ENCODE results near the gene PSENEN. TPM values are rescaled to one million over a fixed set of nuclear protein-coding genes. Genes with fewer than 3 reads are reported as not detected.

The PSENEN gene
- total and polyA plus RNA-seq, 4 donors = 32.4 to 59.2 (median 35.0) TPM

DNA sequence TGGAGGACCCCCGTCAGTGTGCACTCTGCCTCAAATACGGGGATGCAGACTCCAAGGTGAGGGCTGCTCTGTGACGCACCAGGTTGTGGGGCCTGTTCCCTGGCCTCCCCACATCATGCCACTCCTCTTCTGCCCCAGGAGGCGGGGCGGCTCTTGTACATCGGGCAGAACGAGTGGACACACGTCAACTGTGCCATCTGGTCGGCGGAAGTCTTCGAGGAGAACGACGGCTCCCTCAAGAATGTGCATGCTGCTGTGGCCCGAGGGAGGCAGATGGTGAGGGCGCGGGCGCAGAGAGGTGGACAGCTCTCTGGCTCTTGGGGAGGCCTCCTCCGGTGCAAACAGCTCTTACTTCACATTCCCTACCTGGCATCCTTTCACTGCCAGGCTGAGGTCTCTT, 16.4 kb upstream of the PSENEN start:
- WGBS, 2 donors = 87 to 89% methylated on average over 18 of the region's 18 CpGs
- DNase-seq = no peak
- Histone ChIP-seq H3K27ac (ENCODE audit: low read depth in 1 of 2, low read length in 2 of 2) (no peak overlapping the region), H3K27me3 (ENCODE audit: control insufficient read depth in 1 of 2, insufficient read depth in 2 of 2, low read length in 1 of 2) (no peaks in the 10 kb centered on the region), H3K9me3 (ENCODE audit: control insufficient read depth, low read length) (no peaks in the 10 kb centered on the region), H3K4me1 (ENCODE audit: control insufficient read depth in 1 of 2, insufficient read depth in 2 of 2, low read length in 2 of 2) (no peaks in the 10 kb centered on the region), H3K36me3 (ENCODE audit: control insufficient read depth in 1 of 2, insufficient read depth in 2 of 2, low read length in 1 of 2) (peaks cover 0 to 23% of the 10 kb centered on the region in 2 donors), H3K4me3 (ENCODE audit: low read length in 2 of 2) (no peak overlapping the region)
- intact Hi-C loops (cut with DNase I) = no loop called here
- ATAC-seq (ENCODE audit: low FRiP score) = no peak

DNA sequence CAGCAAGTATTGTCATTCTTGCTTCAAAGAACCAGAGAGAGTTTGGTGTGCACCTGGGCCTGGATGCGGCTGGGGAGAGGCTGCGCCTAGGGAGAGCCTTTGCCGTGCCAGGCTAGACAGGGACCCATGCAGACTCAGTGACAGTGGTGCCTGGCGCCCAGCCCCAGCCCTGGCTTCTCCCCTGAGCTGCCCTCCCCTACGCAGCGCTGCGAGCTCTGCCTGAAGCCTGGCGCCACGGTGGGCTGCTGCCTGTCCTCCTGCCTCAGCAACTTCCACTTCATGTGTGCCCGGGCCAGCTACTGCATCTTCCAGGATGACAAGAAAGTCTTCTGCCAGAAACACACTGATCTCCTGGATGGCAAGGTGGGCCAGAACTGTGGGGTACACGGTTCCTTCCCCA, 15.7 kb upstream of the PSENEN start:
- intact Hi-C loops (cut with DNase I) = no loop called here
- Histone ChIP-seq H3K27me3 (ENCODE audit: control insufficient read depth in 1 of 2, insufficient read depth in 2 of 2, low read length in 1 of 2) (no peaks in the 10 kb centered on the region), H3K36me3 (ENCODE audit: control insufficient read depth in 1 of 2, insufficient read depth in 2 of 2, low read length in 1 of 2) (peaks cover 0 to 20% of the 10 kb centered on the region in 2 donors), H3K9me3 (ENCODE audit: control insufficient read depth, low read length) (no peaks in the 10 kb centered on the region), H3K4me3 (ENCODE audit: low read length in 2 of 2) (no peak overlapping the region), H3K27ac (ENCODE audit: low read depth in 1 of 2, low read length in 2 of 2) (no peak overlapping the region), H3K4me1 (ENCODE audit: control insufficient read depth in 1 of 2, insufficient read depth in 2 of 2, low read length in 2 of 2) (no peaks in the 10 kb centered on the region)
- DNase-seq (no peak), ATAC-seq (ENCODE audit: low FRiP score) (no peak)
- WGBS, 2 donors = 91 to 92% methylated on average over 11 of the region's 11 CpGs

DNA sequence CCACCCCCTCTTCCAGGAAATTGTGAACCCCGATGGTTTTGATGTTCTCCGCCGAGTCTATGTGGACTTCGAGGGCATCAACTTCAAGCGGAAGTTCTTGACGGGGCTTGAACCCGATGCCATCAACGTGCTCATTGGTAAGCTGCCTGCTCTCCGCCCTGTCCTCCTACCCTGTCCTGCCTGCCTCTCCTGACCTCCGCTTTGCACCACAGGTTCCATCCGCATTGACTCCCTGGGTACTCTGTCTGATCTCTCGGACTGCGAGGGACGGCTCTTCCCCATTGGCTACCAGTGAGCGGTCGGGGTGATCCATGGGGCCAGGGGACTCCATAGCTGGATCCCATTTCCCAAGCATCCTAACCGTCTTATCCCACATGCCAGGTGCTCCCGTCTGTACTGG, 15.1 kb upstream of the PSENEN start:
- no peak overlapping the region for H3K27ac ChIP-seq (ENCODE audit: low read depth in 1 of 2, low read length in 2 of 2)
- H3K4me3 ChIP-seq (ENCODE audit: low read length in 2 of 2) = no peak overlapping the region
- DNase-seq (no peak), ATAC-seq (ENCODE audit: low FRiP score) (no peak)
- H3K9me3 ChIP-seq (ENCODE audit: control insufficient read depth, low read length) = no peaks in the 10 kb centered on the region
- WGBS, 2 donors = 92 to 95% methylated on average over 18 of the region's 18 CpGs
- H3K4me1 ChIP-seq (ENCODE audit: control insufficient read depth in 1 of 2, insufficient read depth in 2 of 2, low read length in 2 of 2) = no peaks in the 10 kb centered on the region
- H3K36me3 ChIP-seq (ENCODE audit: control insufficient read depth in 1 of 2, insufficient read depth in 2 of 2, low read length in 1 of 2) = peaks cover 0 to 17% of the 10 kb centered on the region in 2 donors
- H3K27me3 ChIP-seq (ENCODE audit: control insufficient read depth in 1 of 2, insufficient read depth in 2 of 2, low read length in 1 of 2) = no peaks in the 10 kb centered on the region
- intact Hi-C loops (cut with DNase I) = no loop called here

DNA sequence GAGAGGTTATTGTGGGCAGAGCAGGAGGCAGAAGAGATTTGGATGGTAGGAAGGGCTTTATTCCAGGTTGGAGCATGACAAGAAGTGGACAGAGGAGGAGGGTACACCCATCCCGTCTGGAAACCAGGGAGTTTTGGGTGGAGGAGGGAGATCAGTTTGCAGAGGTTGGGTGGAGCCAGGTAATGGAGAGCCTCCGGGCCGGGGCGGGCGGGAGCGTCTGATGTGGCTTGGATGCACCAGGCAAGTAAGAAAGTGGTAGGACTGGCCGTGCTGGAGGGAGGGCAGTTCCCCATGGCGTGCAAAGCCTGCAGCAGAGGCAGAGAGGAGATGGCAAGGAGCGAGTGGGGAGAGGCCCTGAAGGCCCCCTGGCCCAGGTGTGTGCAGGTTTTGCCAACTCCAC, 14.1 kb upstream of the PSENEN start:
- H3K4me1 ChIP-seq (ENCODE audit: control insufficient read depth in 1 of 2, insufficient read depth in 2 of 2, low read length in 2 of 2) = no peaks in the 10 kb centered on the region
- H3K9me3 ChIP-seq (ENCODE audit: control insufficient read depth, low read length) = no peaks in the 10 kb centered on the region
- no peak overlapping the region for H3K27ac ChIP-seq (ENCODE audit: low read depth in 1 of 2, low read length in 2 of 2)
- no peak for ATAC-seq (ENCODE audit: low FRiP score)
- DNase-seq = no peak
- peaks cover 0 to 14% of the 10 kb centered on the region in 2 donors for H3K36me3 ChIP-seq (ENCODE audit: control insufficient read depth in 1 of 2, insufficient read depth in 2 of 2, low read length in 1 of 2)
- no peaks in the 10 kb centered on the region for H3K27me3 ChIP-seq (ENCODE audit: control insufficient read depth in 1 of 2, insufficient read depth in 2 of 2, low read length in 1 of 2)
- no peak overlapping the region for H3K4me3 ChIP-seq (ENCODE audit: low read length in 2 of 2)
- WGBS, 2 donors = 82 to 85% methylated on average over 9 of the region's 9 CpGs
- intact Hi-C loops (cut with DNase I) = no loop called here

DNA sequence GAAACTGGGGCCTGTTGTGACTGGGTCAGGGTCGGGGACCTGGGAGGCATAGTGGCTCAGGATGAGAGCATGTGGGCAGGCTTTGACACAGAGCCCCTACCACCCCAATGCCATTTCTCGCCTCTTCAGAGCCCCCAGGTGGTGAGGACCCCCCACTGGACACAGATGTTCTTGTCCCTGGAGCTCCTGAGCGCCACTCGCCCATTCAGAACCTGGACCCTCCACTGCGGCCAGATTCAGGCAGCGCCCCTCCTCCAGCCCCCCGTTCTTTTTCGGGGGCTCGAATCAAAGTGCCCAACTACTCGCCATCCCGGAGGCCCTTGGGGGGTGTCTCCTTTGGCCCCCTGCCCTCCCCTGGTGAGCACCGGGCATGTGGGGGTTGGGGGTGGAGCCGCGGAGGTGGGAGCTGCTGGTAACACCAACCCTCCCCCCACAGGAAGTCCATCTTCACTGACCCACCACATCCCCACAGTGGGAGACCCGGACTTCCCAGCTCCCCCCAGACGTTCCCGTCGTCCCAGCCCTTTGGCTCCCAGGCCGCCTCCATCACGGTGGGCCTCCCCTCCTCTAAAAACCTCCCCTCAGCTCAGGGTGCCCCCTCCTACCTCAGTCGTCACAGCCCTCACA, 13.6 kb upstream of the PSENEN start:
- intact Hi-C loops (cut with DNase I) = no loop called here
- Histone ChIP-seq H3K4me3 (ENCODE audit: low read length in 2 of 2) (no peak overlapping the region), H3K36me3 (ENCODE audit: control insufficient read depth in 1 of 2, insufficient read depth in 2 of 2, low read length in 1 of 2) (peaks cover 0 to 14% of the 10 kb centered on the region in 2 donors), H3K27me3 (ENCODE audit: control insufficient read depth in 1 of 2, insufficient read depth in 2 of 2, low read length in 1 of 2) (no peaks in the 10 kb centered on the region), H3K4me1 (ENCODE audit: control insufficient read depth in 1 of 2, insufficient read depth in 2 of 2, low read length in 2 of 2) (no peaks in the 10 kb centered on the region), H3K9me3 (ENCODE audit: control insufficient read depth, low read length) (no peaks in the 10 kb centered on the region), H3K27ac (ENCODE audit: low read depth in 1 of 2, low read length in 2 of 2) (no peak overlapping the region)
- DNase-seq = no peak
- ATAC-seq (ENCODE audit: low FRiP score) = no peak
- WGBS, 2 donors = 81 to 85% methylated on average over 20 to 21 of the region's 21 CpGs

DNA sequence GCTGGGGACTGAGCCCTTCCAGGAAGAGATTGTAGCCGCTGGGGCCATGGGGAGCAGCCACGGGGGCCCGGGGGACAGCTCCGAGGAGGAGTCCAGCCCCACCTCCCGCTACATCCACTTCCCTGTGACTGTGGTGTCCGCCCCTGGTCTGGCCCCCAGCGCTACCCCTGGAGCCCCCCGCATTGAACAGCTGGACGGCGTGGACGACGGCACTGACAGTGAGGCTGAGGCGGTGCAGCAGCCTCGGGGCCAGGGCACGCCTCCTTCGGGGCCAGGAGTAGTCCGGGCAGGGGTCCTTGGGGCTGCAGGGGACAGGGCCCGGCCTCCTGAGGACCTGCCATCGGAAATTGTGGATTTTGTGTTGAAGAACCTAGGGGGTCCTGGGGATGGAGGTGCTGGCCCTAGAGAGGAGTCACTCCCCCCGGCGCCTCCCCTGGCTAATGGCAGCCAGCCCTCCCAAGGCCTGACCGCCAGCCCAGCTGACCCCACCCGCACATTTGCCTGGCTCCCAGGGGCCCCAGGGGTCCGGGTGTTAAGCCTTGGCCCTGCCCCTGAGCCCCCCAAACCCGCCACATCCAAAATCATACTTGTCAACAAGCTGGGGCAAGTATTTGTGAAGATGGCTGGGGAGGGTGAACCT, 12.8 kb upstream of the PSENEN start:
- Histone ChIP-seq H3K9me3 (ENCODE audit: control insufficient read depth, low read length) (no peaks in the 10 kb centered on the region), H3K4me3 (ENCODE audit: low read length in 2 of 2) (no peak overlapping the region), H3K27ac (ENCODE audit: low read depth in 1 of 2, low read length in 2 of 2) (no peak overlapping the region), H3K27me3 (ENCODE audit: control insufficient read depth in 1 of 2, insufficient read depth in 2 of 2, low read length in 1 of 2) (no peaks in the 10 kb centered on the region), H3K36me3 (ENCODE audit: control insufficient read depth in 1 of 2, insufficient read depth in 2 of 2, low read length in 1 of 2) (peaks cover 0 to 14% of the 10 kb centered on the region in 2 donors), H3K4me1 (ENCODE audit: control insufficient read depth in 1 of 2, insufficient read depth in 2 of 2, low read length in 2 of 2) (no peaks in the 10 kb centered on the region)
- intact Hi-C loops (cut with DNase I) = no loop called here
- ATAC-seq (ENCODE audit: low FRiP score) (no peak), DNase-seq (peak in 1 of 2 donors; percentile 72)
- WGBS, 2 donors = 85 to 86% methylated on average over 22 to 25 of the region's 25 CpGs

DNA sequence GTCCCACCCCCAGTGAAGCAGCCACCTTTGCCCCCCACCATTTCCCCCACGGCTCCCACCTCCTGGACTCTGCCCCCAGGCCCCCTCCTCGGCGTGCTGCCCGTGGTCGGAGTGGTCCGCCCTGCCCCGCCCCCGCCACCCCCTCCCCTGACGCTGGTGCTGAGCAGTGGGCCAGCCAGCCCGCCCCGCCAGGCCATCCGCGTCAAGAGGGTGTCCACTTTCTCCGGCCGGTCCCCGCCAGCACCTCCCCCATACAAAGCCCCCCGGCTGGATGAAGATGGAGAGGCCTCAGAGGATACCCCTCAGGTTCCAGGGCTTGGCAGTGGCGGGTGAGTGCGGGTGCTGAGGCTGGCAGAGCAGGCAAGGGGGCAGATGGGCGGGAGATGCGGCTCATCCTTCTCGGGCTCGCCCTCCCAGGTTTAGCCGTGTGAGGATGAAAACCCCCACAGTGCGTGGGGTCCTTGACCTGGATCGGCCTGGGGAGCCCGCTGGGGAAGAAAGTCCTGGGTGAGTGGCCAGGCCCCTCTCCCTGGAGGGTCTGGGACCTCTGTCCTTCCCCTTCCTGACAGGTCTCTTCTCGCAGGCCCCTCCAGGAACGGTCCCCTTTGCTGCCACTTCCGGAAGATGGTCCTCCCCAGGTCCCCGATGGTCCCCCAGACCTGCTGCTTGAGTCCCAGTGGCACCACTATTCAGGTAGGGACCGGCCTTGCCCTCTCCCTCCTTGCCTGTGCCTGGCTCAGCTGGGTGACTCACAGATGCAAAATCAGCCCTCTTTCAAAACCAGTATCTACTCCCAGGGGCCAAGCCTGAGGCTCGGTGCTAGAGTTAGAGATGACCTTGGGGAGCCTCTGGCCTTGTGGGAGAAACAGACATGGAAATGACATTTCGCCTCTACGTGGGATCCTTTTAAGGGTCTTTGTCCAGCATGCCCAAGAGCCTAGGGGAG, 12.0 kb upstream of the PSENEN start:
- Histone ChIP-seq H3K36me3 (ENCODE audit: control insufficient read depth in 1 of 2, insufficient read depth in 2 of 2, low read length in 1 of 2) (peaks cover under 1 to 14% of the 10 kb centered on the region in 2 donors), H3K4me1 (ENCODE audit: control insufficient read depth in 1 of 2, insufficient read depth in 2 of 2, low read length in 2 of 2) (no peaks in the 10 kb centered on the region), H3K9me3 (ENCODE audit: control insufficient read depth, low read length) (no peaks in the 10 kb centered on the region), H3K27me3 (ENCODE audit: control insufficient read depth in 1 of 2, insufficient read depth in 2 of 2, low read length in 1 of 2) (no peaks in the 10 kb centered on the region), H3K4me3 (ENCODE audit: low read length in 2 of 2) (no peak overlapping the region), H3K27ac (ENCODE audit: low read depth in 1 of 2, low read length in 2 of 2) (no peak overlapping the region)
- intact Hi-C loops (cut with DNase I) = no loop called here
- DNase-seq (peak in 1 of 2 donors; percentile 63), ATAC-seq (ENCODE audit: low FRiP score) (no peak)
- WGBS, 2 donors = 86 to 88% methylated on average over 35 of the region's 35 CpGs

DNA sequence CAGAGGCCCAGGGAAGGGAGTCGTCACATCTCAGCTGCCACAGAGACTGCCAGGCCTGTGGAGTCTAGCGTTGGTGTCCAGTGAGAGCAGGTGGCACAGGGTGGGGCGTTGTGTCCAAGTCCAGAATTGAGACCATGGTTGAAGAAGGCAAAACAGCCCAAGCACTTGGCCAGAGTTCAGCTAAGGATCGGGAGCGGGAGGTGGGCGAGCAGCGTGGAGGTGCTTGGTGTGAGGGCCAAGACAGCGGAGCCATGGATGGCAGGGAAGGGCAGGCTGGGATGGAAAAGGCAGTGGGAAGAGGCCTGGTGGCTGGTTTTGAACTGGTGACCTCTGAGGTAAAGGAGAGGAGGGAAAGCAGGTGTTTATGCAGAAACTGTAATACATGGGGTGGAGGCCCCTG, 11.2 kb upstream of the PSENEN start:
- intact Hi-C loops (cut with DNase I) = no loop called here
- no peaks in the 10 kb centered on the region for H3K4me1 ChIP-seq (ENCODE audit: control insufficient read depth in 1 of 2, insufficient read depth in 2 of 2, low read length in 2 of 2)
- ATAC-seq (ENCODE audit: low FRiP score) (no peak), DNase-seq (no peak)
- 91 to 94% methylated on average over 8 of the region's 8 CpGs for WGBS, 2 donors
- H3K27me3 ChIP-seq (ENCODE audit: control insufficient read depth in 1 of 2, insufficient read depth in 2 of 2, low read length in 1 of 2) = no peaks in the 10 kb centered on the region
- H3K36me3 ChIP-seq (ENCODE audit: control insufficient read depth in 1 of 2, insufficient read depth in 2 of 2, low read length in 1 of 2) = peaks cover 5 to 12% of the 10 kb centered on the region in 2 donors
- no peaks in the 10 kb centered on the region for H3K9me3 ChIP-seq (ENCODE audit: control insufficient read depth, low read length)
- H3K4me3 ChIP-seq (ENCODE audit: low read length in 2 of 2) = no peak overlapping the region
- no peak overlapping the region for H3K27ac ChIP-seq (ENCODE audit: low read depth in 1 of 2, low read length in 2 of 2)
